OCI-LY3 (cell line): ENCODE measurements around the gene BUD23.

ENCODE experiments used
- CTCF ChIP-seq: fragments of 200-600, 300-600 bp; sonication (generic); IDR thresholded peaks from 2 replicates; pipeline ENCODE4 v1.5.1; 2014; ENCODE audit warnings: antibody characterized with exemption, low read length, low read depth
- EZH2phosphoT487 ChIP-seq: fragments of 200-600 bp; shearing (Covaris generic); IDR thresholded peaks from 2 replicates; pipeline ENCODE4 v1.6.1; 2018; ENCODE audit warnings: antibody characterized with exemption, mixed run types, low read depth

- TF ChIP-seq CTCF = no peak
- no peak for TF ChIP-seq EZH2phosphoT487
These were observed 2.9 kb upstream of the BUD23 start for GRCh38 chr7:73680501-73680900.
